HG03095 (cell line): ENCODE results near the gene RBM23.
"Not testable (repeated sequence)": the region's sequence is repeated elsewhere in the genome, so short reads cannot be mapped to it uniquely, and the experiment has no call there.

Source experiments
- ATAC-seq: cut with Tn5 transposase; IDR thresholded peaks from one replicate; pipeline ENCODE4 v1.9.1; 2021; ENCODE audit warnings: moderate library complexity; ENCODE audit not compliant: unreplicated experiment

The RBM23 gene

GRCh38 chr14:22919601-22919921 lies 612 bp upstream of the RBM23 start:
- no peak for ATAC-seq

GRCh38 chr14:22915886-22916521 lies 2.9 kb downstream of the RBM23 start:
- no peak for ATAC-seq

DNA sequence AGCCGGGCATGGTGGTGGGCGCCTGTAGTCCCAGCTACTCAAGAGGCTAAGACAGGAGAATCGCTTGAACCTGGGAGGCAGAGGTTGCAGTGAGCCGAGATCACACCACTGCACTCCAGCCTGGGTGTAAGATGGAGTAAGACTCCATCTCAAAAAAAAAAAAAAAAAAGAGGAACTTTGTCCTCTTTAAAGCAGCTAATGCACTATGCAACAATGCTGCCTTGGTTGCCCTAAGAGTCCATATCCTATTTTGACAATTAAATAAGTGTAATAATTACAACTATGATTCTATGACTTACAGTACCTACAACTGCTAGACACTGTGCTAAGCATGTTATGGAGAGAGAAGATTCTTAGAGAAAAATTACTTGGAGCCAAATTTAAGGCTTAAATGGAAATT lies 4.1 kb downstream of the RBM23 start:
- not testable (repeated sequence) for ATAC-seq

DNA sequence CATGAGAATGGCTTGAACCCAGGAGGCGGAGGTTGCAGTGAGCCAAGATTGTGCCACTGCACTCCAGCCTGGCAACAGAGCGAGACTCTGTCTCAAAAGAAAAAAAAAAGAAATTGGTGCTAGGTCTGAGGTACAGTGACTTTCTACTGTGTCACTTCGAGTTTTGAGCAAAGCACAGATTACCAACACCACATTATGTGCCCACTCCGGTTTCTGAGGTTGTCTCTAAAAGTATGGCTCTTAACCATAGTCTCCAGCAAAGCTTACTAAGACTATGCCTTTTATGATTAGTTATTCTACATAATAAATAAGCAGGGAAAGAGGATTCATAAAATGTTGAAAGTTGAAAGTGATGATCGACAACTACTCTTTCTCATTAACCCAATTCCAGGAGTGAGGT lies 8.0 kb downstream of the RBM23 start:
- no peak for ATAC-seq

DNA sequence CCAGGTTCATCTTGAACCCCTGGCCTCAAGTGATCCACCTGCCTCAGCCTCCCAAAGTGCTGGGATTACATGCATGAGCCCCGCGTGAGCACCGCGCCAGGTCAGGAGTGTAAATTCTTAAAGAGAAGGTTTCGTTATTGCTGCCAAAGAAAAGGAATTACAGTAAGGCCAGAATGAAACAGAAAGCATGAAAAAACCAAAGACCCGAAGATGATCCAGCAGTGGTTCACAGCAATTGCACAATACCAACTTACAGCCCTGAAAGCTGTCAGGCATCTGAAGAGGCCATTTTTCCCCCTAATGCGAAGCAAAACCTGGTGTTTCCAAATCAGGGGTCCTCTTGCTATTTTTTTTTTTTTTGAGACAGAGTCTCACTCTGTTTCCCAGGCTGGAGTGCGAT lies 10.3 kb downstream of the RBM23 start:
- no peak for ATAC-seq

DNA sequence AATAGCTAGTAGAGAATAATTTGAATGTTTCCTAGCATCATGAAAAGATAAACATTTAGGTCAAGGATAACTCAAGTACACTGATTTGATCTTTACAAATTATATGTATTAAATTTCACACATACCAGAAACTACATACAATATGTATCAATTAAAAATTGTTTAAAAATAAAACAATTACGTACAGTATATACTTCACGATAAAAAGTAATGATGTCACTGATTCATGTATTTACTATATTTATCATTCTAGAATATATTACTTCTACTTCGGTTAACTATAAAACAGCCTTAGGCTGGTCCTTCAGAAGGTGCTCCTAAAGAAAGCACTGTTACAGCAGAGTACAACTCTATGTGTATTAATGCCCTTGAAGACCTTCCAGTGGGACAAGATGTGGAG lies 11.5 kb downstream of the RBM23 start:
- no peak for ATAC-seq

DNA sequence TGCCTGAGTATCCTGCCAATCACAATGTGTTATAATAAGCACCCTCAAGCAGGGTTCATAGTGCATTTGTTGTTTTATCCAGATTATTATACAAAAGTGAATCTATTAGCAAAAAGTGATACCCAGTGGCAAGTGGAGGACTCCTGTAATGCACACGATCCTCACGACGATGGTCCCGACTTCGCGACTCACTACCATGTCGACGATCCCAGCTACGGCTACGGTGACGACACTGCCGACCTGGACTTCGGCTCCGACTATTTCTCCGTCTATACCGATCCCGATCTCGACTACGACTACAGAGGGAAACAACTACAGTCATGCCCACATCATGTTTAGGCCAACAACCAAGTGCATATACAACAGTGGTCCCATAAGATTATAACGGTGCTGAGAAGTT lies 12.9 kb downstream of the RBM23 start:
- no peak for ATAC-seq

DNA sequence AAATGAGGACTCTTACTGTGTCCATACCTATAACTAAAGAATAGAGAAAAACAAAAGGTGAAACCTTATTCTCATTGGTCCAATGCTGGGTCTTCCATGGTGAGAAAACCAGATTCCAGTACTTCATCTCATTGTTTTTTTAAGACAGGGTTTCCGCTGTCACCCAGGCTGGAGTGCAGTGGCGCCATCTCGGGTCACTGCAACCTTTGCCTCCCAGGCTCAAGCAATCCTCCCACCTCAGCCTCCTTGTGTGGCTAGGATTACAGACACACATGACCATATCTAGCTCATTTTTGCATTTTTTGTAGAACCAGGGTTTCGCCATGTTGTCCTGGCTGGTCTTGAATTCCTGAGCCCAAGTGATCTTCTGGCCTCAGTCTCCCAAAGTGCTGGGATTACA lies 13.3 kb downstream of the RBM23 start:
- ATAC-seq: no peak

- no peak for ATAC-seq
These were observed 15.2 kb downstream of the RBM23 start for GRCh38 chr14:22903742-22904087.

- no peak for ATAC-seq
These were observed 17.1 kb downstream of the RBM23 start for GRCh38 chr14:22901799-22902198.

DNA sequence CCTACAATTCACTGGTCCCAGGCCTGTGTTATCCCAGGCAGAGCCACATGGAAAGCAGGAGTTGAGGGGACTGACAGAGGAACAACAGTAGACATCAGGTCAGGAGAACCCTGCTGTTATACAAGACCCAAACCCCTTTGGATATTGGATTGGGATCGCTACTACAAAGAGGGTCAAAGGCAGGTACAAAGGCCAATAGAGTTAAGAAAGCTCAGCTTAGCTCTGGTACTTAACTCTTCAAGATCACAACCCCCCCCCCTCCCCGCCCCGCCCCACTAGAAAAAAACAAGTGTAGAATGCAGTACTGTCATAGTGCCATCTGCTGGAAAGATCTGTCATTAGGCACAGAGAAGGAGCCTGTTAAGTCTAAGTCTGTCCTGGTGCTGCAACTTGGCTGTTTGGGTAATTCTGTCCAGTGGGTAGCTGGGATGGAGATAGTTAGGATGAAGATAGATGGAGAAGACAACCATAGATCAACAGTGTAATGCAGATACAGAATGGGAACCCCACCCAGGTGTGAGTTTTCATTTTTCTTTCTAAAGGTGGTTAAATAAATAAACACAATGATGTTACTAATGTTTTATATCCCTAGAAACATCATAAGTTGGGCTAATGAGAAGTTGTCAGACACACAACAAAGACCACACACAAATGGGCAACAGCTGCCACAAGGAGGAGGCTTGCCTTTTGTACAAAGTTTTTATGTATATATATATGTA lies 18.7 kb downstream of the RBM23 start:
- no peak for ATAC-seq

GRCh38 chr14:22898302-22899090 lies 20.5 kb downstream of the RBM23 start:
- no peak for ATAC-seq

GRCh38 chr14:22897357-22897756 lies 21.6 kb downstream of the RBM23 start:
- no peak for ATAC-seq

- no peak for ATAC-seq
These were observed 22.2 kb downstream of the RBM23 start for GRCh38 chr14:22896760-22897159.

- no peak for ATAC-seq
These were observed 22.6 kb downstream of the RBM23 start for GRCh38 chr14:22896356-22896755.

GRCh38 chr14:22895402-22895801 lies 23.5 kb downstream of the RBM23 start:
- no peak for ATAC-seq

DNA sequence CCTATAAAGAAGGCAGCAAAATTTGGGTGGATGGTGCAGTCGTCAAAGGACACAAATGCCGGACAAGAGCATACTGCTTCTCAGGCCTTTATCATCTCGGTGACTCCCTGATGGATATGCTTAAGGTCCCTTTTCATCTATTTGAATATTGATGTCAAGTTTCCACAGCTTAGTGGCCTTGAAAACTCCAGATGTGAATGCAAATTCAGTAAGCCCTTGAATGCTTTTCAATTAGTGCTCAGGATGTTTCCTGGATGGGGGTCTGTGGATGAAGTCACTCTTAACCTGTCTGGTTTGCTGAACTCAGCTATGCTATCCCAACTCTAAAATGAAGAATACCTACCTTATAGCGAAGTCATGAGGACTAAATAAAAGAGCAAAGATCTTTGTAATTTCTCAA lies 25.2 kb downstream of the RBM23 start:
- ATAC-seq: no peak

GRCh38 chr14:22892488-22892887 lies 26.5 kb downstream of the RBM23 start:
- ATAC-seq: no peak

DNA sequence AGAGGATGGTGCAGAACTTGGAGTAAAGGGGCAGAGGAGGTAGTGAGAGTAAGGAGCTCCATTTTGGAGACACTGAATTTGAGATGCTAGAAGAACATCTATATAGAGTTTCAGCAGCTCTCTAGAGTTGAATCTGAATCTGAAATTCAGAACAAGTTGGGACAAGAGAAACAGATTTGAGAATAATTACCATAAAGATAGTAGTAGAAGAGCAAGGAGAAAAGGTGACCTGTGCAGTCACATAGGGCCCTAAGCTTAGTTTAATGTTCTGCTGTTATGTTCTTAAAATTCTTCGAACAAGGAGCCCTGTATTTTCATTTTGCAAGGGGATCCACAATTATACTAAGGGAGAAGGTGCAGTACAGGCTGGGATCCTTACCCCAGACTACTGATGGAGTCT lies 28.5 kb downstream of the RBM23 start:
- ATAC-seq: no peak

GRCh38 chr14:22888662-22889061 lies 30.3 kb downstream of the RBM23 start:
- ATAC-seq: no peak

GRCh38 chr14:22887990-22888378 lies 31.0 kb downstream of the RBM23 start:
- ATAC-seq: peak; percentile 47

GRCh38 chr14:22887260-22887989 lies 31.5 kb downstream of the RBM23 start:
- ATAC-seq: peak; percentile 28
